ENCODE data around the gene HLA-DQA1. TPM values are rescaled to one million over a fixed set of nuclear protein-coding genes. Genes with fewer than 3 reads are reported as not detected.

HLA-DQA1 gene
- total and polyA plus RNA-seq, 12 donors: 1.3 to 136 (median 13.3) TPM

- intact Hi-C loops (cut with DNase I): loop anchor here in 2 of 10 donors (10.0 kb wide), 1 partner anchor 65 kb away; no protein-coding TSS in a partner anchor
- ATAC-seq: peak in 2 of 8 donors; percentile 38 to 71
- TF ChIP-seq, protein P1, sequence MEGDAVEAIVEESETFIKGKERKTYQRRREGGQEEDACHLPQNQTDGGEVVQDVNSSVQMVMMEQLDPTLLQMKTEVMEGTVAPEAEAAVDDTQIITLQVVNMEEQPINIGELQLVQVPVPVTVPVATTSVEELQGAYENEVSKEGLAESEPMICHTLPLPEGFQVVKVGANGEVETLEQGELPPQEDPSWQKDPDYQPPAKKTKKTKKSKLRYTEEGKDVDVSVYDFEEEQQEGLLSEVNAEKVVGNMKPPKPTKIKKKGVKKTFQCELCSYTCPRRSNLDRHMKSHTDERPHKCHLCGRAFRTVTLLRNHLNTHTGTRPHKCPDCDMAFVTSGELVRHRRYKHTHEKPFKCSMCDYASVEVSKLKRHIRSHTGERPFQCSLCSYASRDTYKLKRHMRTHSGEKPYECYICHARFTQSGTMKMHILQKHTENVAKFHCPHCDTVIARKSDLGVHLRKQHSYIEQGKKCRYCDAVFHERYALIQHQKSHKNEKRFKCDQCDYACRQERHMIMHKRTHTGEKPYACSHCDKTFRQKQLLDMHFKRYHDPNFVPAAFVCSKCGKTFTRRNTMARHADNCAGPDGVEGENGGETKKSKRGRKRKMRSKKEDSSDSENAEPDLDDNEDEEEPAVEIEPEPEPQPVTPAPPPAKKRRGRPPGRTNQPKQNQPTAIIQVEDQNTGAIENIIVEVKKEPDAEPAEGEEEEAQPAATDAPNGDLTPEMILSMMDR (IDR thresholded peaks at IDR 0.05): no peak
- H3K27me3 ChIP-seq: peaks cover 0 to 43% (median 0%) of the 10 kb centered on the region in 7 donors
- peak overlapping the region in 1 of 10 donors; percentile 18 for H3K27ac ChIP-seq
- no peaks in the 10 kb centered on the region for H3K36me3 ChIP-seq
- WGBS, 2 donors: 63 to 70% methylated on average over 5 of the region's 5 CpGs
- no peak overlapping the region for H3K4me3 ChIP-seq
- no peak for DNase-seq
- no peaks in the 10 kb centered on the region for H3K9me3 ChIP-seq
- H3K4me1 ChIP-seq: no peaks in the 10 kb centered on the region
These were observed 52.6 kb downstream of the HLA-DQA1 start for GRCh38 chr6:32689531-32690501.

GRCh38 chr6:32692019-32692418, 54.8 kb downstream of the HLA-DQA1 start:
- Histone ChIP-seq H3K27ac (no peak overlapping the region), H3K9me3 (peaks cover 0 to 5% (median 0%) of the 10 kb centered on the region in 11 donors), H3K4me3 (no peak overlapping the region), H3K4me1 (no peaks in the 10 kb centered on the region), H3K27me3 (peaks cover 0 to 42% (median 0%) of the 10 kb centered on the region in 7 donors), H3K36me3 (no peaks in the 10 kb centered on the region)
- DNase-seq (peak in 1 of 2 donors; percentile 14), ATAC-seq (no peak)
- TF ChIP-seq, protein P1 (IDR thresholded peaks at IDR 0.05): peak in 5 of 9 donors; percentile 37 to 54 (median 45)
- intact Hi-C loops (cut with DNase I): loop anchor here in 3 of 10 donors (2.0 to 10.0 kb wide), 3 partner anchors 67 to 259 kb away; no protein-coding TSS in a partner anchor
- WGBS, 2 donors: 0 to 5% methylated on average over 1 of the region's 1 CpG

Other genes with a start within 250 kb of the HLA-DQA1 start
- gene BTNL2, start 230.2 kb upstream of the HLA-DQA1 start, total RNA-seq: not detected
- gene BTNL2, start 230.2 kb upstream of the HLA-DQA1 start, polyA plus RNA-seq: not detected
- gene HLA-DRA, start 197.5 kb upstream of the HLA-DQA1 start, total RNA-seq: 100 to 1,000 TPM in 4 of 10 donors, 10 to 100 TPM in 6; 32.0 to 846 (median 94.7) TPM
- 10 to 100 TPM; 49.7 to 93.5 TPM for gene HLA-DRA, start 197.5 kb upstream of the HLA-DQA1 start, polyA plus RNA-seq
- gene HLA-DRB5, start 107.1 kb upstream of the HLA-DQA1 start, total RNA-seq: 100 to 1,000 TPM in 1 of 10 donors, 10 to 100 TPM in 8, 1 to 10 TPM in 1; 5.8 to 109 (median 48.8) TPM
- gene HLA-DRB5, start 107.1 kb upstream of the HLA-DQA1 start, polyA plus RNA-seq: 1 to 10 TPM in 1 of 2 donors, under 1 TPM in 1; 0.29 to 3.0 TPM
- gene HLA-DRB1, start 47.6 kb upstream of the HLA-DQA1 start, total RNA-seq: 100 to 1,000 TPM in 3 of 10 donors, 10 to 100 TPM in 7; 29.2 to 313 (median 76.4) TPM
- gene HLA-DRB1, start 47.6 kb upstream of the HLA-DQA1 start, polyA plus RNA-seq: 10 to 100 TPM; 28.8 to 83.7 TPM
- gene HLA-DQB1, start 29.3 kb downstream of the HLA-DQA1 start, total RNA-seq: 10 to 100 TPM in 6 of 10 donors, 1 to 10 TPM in 4; 6.2 to 73.7 (median 14.4) TPM
- gene HLA-DQB1, start 29.3 kb downstream of the HLA-DQA1 start, polyA plus RNA-seq: 10 to 100 TPM; 18.8 to 81.2 TPM
- 10 to 100 TPM in 1 of 10 donors, 1 to 10 TPM in 4, under 1 TPM in 4, not detected in 1; 0.18 to 28.1 (median 1.9) TPM for gene HLA-DQA2, start 104.0 kb downstream of the HLA-DQA1 start, total RNA-seq
- not detected for gene HLA-DQA2, start 104.0 kb downstream of the HLA-DQA1 start, polyA plus RNA-seq
- 10 to 100 TPM in 1 of 10 donors, 1 to 10 TPM in 3, under 1 TPM in 4, not detected in 2; 0.30 to 14.6 (median 0.92) TPM for gene HLA-DQB2, start 126.1 kb downstream of the HLA-DQA1 start, total RNA-seq
- gene HLA-DQB2, start 126.1 kb downstream of the HLA-DQA1 start, polyA plus RNA-seq: not detected
- 1 to 10 TPM in 1 of 10 donors, under 1 TPM in 7, not detected in 2; 0.21 to 2.1 (median 0.48) TPM for gene HLA-DOB, start 179.6 kb downstream of the HLA-DQA1 start, total RNA-seq
- gene HLA-DOB, start 179.6 kb downstream of the HLA-DQA1 start, polyA plus RNA-seq: 1 to 10 TPM in 1 of 2 donors, under 1 TPM in 1; 0.36 to 1.1 TPM
- 10 to 100 TPM in 7 of 10 donors, 1 to 10 TPM in 3; 8.8 to 92.1 (median 13.8) TPM for gene TAP2, start 201.3 kb downstream of the HLA-DQA1 start, total RNA-seq
- gene TAP2, start 201.3 kb downstream of the HLA-DQA1 start, polyA plus RNA-seq: 10 to 100 TPM; 12.8 to 13.8 TPM
- gene PSMB8, start 206.6 kb downstream of the HLA-DQA1 start, total RNA-seq: 100 to 1,000 TPM in 1 of 10 donors, 10 to 100 TPM in 7, 1 to 10 TPM in 2; 8.5 to 127 (median 11.7) TPM
- 10 to 100 TPM; 40.2 to 42.9 TPM for gene PSMB8, start 206.6 kb downstream of the HLA-DQA1 start, polyA plus RNA-seq
- 100 to 1,000 TPM in 1 of 10 donors, 10 to 100 TPM in 9; 12.8 to 213 (median 15.4) TPM for gene TAP1, start 216.3 kb downstream of the HLA-DQA1 start, total RNA-seq
- 10 to 100 TPM; 35.4 to 38.3 TPM for gene TAP1, start 216.3 kb downstream of the HLA-DQA1 start, polyA plus RNA-seq
- 100 to 1,000 TPM in 1 of 10 donors, 10 to 100 TPM in 8, 1 to 10 TPM in 1; 10.0 to 198 (median 14.3) TPM for gene PSMB9, start 216.8 kb downstream of the HLA-DQA1 start, total RNA-seq
- 10 to 100 TPM; 23.4 to 33.4 TPM for gene PSMB9, start 216.8 kb downstream of the HLA-DQA1 start, polyA plus RNA-seq